ENCODE results near the gene JMJD1C.

The JMJD1C gene

DNA sequence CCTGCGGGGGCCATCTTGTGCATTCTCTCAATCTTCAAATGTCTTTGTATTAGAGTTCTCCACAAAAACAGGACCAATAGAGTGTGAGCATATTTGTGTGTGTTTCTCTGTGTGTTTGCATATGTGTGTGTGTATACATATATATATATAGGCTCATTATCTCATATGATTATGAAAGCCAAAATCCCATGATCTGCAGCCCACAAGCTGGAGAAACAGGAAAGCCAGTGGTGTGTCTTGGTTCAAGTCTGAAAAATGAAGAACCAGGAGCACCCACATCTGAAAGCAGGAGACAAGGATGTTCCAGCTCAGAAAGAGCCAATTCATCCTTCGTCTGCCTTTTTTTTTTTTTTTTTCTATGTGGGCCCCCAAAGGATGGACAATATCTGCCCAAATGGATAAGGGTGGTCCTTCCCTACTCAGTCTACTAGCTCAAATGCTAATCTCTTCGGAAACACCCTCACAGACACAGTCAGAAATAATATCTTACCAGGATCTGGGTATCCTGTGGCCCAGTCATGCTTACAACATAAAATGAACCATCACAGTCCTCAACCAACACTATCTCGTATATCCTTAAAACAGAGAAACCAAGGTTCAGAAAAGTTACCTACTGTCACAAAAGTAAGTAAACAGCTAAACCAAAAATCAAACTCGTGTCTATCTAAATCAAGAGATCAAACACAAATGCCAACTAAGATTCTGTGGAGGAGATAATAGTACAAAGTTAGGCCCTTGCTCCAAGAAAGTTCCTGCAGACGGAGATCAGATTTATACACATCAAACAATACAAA lies 141.9 kb downstream of the JMJD1C start:
- WGBS: 93% methylated on average over 6 of the region's 6 CpGs
- H3K4me2 ChIP-seq (ENCODE audit: low read length, poor library complexity, severe bottlenecking): no peak overlapping the region

GRCh38 chr10:63320683-63321082 lies 145.1 kb downstream of the JMJD1C start:
- H3K4me2 ChIP-seq (ENCODE audit: low read length, poor library complexity, severe bottlenecking): no peak overlapping the region
- H3K23ac ChIP-seq (ENCODE audit: low read length in 2 of 2): no peak overlapping the region
- H3K9me3 ChIP-seq (ENCODE audit: control insufficient read depth, low read length): no peaks in the 10 kb centered on the region
- no peak overlapping the region for H3K4me3 ChIP-seq (ENCODE audit: insufficient read depth in 1 of 2, low read depth in 1 of 2, low read length in 2 of 2)
- no peak overlapping the region for H3K27ac ChIP-seq (ENCODE audit: low read length, poor library complexity, severe bottlenecking)
- no peak overlapping the region for H3K9ac ChIP-seq (ENCODE audit: low read length)
- no peak overlapping the region for H2BK120ac ChIP-seq (ENCODE audit: low read depth, low read length)
- no peak overlapping the region for H2AFZ ChIP-seq (ENCODE audit: low read depth, low read length)
- H3K27me3 ChIP-seq (ENCODE audit: control insufficient read depth in 1 of 2, insufficient read depth in 1 of 2, low read length in 2 of 2): no peaks in the 10 kb centered on the region
- no peak overlapping the region for H2BK15ac ChIP-seq (ENCODE audit: low read depth, poor library complexity, severe bottlenecking)
- H4K8ac ChIP-seq (ENCODE audit: low read length): no peak overlapping the region
- WGBS: 83% methylated on average over 1 of the region's 1 CpG
- no peak overlapping the region for H3K14ac ChIP-seq (ENCODE audit: low read length in 2 of 2)
- no peak for DNase-seq
- H2BK5ac ChIP-seq (ENCODE audit: low read depth, low read length, poor library complexity, severe bottlenecking): no peak overlapping the region
- peaks cover 0 to 6% of the 10 kb centered on the region in 2 experiments for H3K36me3 ChIP-seq (ENCODE audit: control insufficient read depth in 1 of 2, insufficient read depth in 2 of 2, low read depth in 1 of 2, low read length in 2 of 2)
- peaks cover 27% of the 10 kb centered on the region for H3K79me1 ChIP-seq (replicated peaks; ENCODE audit: low read length, poor library complexity, severe bottlenecking)
- no peak overlapping the region for H3K4ac ChIP-seq (ENCODE audit: low read depth in 1 of 2, low read length in 2 of 2)
- no peaks in the 10 kb centered on the region for H3K4me1 ChIP-seq (ENCODE audit: control insufficient read depth, insufficient read depth, low read depth, low read length)
- no peak overlapping the region for H2AK5ac ChIP-seq (ENCODE audit: low read length, severe bottlenecking)
- H4K91ac ChIP-seq (ENCODE audit: low read length): no peak overlapping the region
- H3K18ac ChIP-seq (ENCODE audit: low read depth in 1 of 2, low read length in 2 of 2): no peak overlapping the region
- H2BK12ac ChIP-seq (ENCODE audit: low read length in 2 of 2): no peak overlapping the region

More for the DNA sequence above, 141.9 kb downstream of the JMJD1C start:
- no peaks in the 10 kb centered on the region for H3K4me1 ChIP-seq (ENCODE audit: control insufficient read depth, insufficient read depth, low read depth, low read length)
- no peak overlapping the region for H3K27ac ChIP-seq (ENCODE audit: low read length, poor library complexity, severe bottlenecking)
- H3K27me3 ChIP-seq (ENCODE audit: control insufficient read depth in 1 of 2, insufficient read depth in 1 of 2, low read length in 2 of 2): no peaks in the 10 kb centered on the region
- H3K23ac ChIP-seq (ENCODE audit: low read length in 2 of 2): no peak overlapping the region
- H2BK12ac ChIP-seq (ENCODE audit: low read length in 2 of 2): no peak overlapping the region
- H3K4me3 ChIP-seq (ENCODE audit: insufficient read depth in 1 of 2, low read depth in 1 of 2, low read length in 2 of 2): no peak overlapping the region
- no peak overlapping the region for H2BK5ac ChIP-seq (ENCODE audit: low read depth, low read length, poor library complexity, severe bottlenecking)
- H2AK5ac ChIP-seq (ENCODE audit: low read length, severe bottlenecking): no peak overlapping the region
- H3K4ac ChIP-seq (ENCODE audit: low read depth in 1 of 2, low read length in 2 of 2): no peak overlapping the region
- peaks cover 23% of the 10 kb centered on the region for H3K79me1 ChIP-seq (replicated peaks; ENCODE audit: low read length, poor library complexity, severe bottlenecking)
- H2BK120ac ChIP-seq (ENCODE audit: low read depth, low read length): no peak overlapping the region
- no peak overlapping the region for H2BK15ac ChIP-seq (ENCODE audit: low read depth, poor library complexity, severe bottlenecking)
- H3K14ac ChIP-seq (ENCODE audit: low read length in 2 of 2): no peak overlapping the region
- no peak overlapping the region for H3K9ac ChIP-seq (ENCODE audit: low read length)
- peaks cover 0 to 6% of the 10 kb centered on the region in 2 experiments for H3K36me3 ChIP-seq (ENCODE audit: control insufficient read depth in 1 of 2, insufficient read depth in 2 of 2, low read depth in 1 of 2, low read length in 2 of 2)
- no peak overlapping the region for H4K91ac ChIP-seq (ENCODE audit: low read length)
- no peak for DNase-seq
- no peak overlapping the region for H3K18ac ChIP-seq (ENCODE audit: low read depth in 1 of 2, low read length in 2 of 2)
- no peak overlapping the region for H2AFZ ChIP-seq (ENCODE audit: low read depth, low read length)
- H4K8ac ChIP-seq (ENCODE audit: low read length): no peak overlapping the region
- H3K9me3 ChIP-seq (ENCODE audit: control insufficient read depth, low read length): no peaks in the 10 kb centered on the region

DNA sequence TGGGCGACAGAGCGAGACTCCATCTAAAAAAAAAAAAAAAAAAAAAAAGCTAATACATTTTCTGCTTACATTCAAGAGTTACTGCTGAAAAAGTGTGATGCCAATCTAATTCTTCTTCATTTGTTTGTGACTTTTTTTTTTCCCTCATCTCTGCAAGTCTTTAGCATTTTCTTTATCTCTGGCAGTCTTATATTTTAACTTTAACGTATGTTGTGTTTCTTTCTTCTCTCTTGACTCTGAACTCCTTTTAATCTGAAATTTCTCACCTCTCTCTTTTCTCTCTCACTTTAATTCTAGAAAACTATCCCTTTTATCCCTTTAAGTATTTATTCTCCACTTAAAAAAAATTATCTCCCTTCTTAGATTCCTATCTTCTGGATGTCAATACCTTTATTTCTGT lies 146.5 kb downstream of the JMJD1C start:
- H4K91ac ChIP-seq (ENCODE audit: low read length): no peak overlapping the region
- no peak overlapping the region for H2AK5ac ChIP-seq (ENCODE audit: low read length, severe bottlenecking)
- H2BK5ac ChIP-seq (ENCODE audit: low read depth, low read length, poor library complexity, severe bottlenecking): no peak overlapping the region
- H3K79me1 ChIP-seq (replicated peaks; ENCODE audit: low read length, poor library complexity, severe bottlenecking): peaks cover 31% of the 10 kb centered on the region
- no peak overlapping the region for H2AFZ ChIP-seq (ENCODE audit: low read depth, low read length)
- no peak overlapping the region for H2BK15ac ChIP-seq (ENCODE audit: low read depth, poor library complexity, severe bottlenecking)
- no peak overlapping the region for H3K9ac ChIP-seq (ENCODE audit: low read length)
- no peak overlapping the region for H3K18ac ChIP-seq (ENCODE audit: low read depth in 1 of 2, low read length in 2 of 2)
- no peaks in the 10 kb centered on the region for H3K4me1 ChIP-seq (ENCODE audit: control insufficient read depth, insufficient read depth, low read depth, low read length)
- no peaks in the 10 kb centered on the region for H3K27me3 ChIP-seq (ENCODE audit: control insufficient read depth in 1 of 2, insufficient read depth in 1 of 2, low read length in 2 of 2)
- H3K4me3 ChIP-seq (ENCODE audit: insufficient read depth in 1 of 2, low read depth in 1 of 2, low read length in 2 of 2): no peak overlapping the region
- WGBS: 100% methylated on average over 1 of the region's 3 CpGs
- no peak overlapping the region for H3K23ac ChIP-seq (ENCODE audit: low read length in 2 of 2)
- no peak overlapping the region for H3K14ac ChIP-seq (ENCODE audit: low read length in 2 of 2)
- H3K36me3 ChIP-seq (ENCODE audit: control insufficient read depth in 1 of 2, insufficient read depth in 2 of 2, low read depth in 1 of 2, low read length in 2 of 2): peaks cover 0 to 6% of the 10 kb centered on the region in 2 experiments
- no peak overlapping the region for H3K27ac ChIP-seq (ENCODE audit: low read length, poor library complexity, severe bottlenecking)
- no peaks in the 10 kb centered on the region for H3K9me3 ChIP-seq (ENCODE audit: control insufficient read depth, low read length)
- H3K4me2 ChIP-seq (ENCODE audit: low read length, poor library complexity, severe bottlenecking): no peak overlapping the region
- H2BK12ac ChIP-seq (ENCODE audit: low read length in 2 of 2): no peak overlapping the region
- H4K8ac ChIP-seq (ENCODE audit: low read length): no peak overlapping the region
- H3K4ac ChIP-seq (ENCODE audit: low read depth in 1 of 2, low read length in 2 of 2): no peak overlapping the region
- H2BK120ac ChIP-seq (ENCODE audit: low read depth, low read length): no peak overlapping the region
- DNase-seq: no peak

DNA sequence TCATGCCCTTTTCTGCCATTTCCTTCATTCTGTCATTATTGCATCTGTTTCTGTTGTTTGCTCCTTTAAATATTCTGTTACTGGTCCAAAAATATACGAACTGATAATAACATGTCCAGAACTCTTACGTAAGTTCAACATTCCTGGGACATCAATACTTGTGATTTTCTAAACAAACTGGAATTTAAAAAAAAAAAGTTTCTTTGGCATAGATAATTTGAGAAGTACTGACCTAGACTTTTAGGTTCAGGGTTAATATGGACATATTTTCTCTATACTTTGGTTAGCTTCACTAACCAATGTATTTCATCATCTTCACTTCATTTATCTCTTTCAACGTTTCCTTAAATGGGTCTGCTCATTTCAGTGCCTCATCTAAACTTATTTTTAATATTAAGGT lies 147.3 kb downstream of the JMJD1C start:
- Histone ChIP-seq H2BK15ac (ENCODE audit: low read depth, poor library complexity, severe bottlenecking) (no peak overlapping the region), H4K91ac (ENCODE audit: low read length) (no peak overlapping the region), H3K4me3 (ENCODE audit: insufficient read depth in 1 of 2, low read depth in 1 of 2, low read length in 2 of 2) (no peak overlapping the region), H2BK5ac (ENCODE audit: low read depth, low read length, poor library complexity, severe bottlenecking) (no peak overlapping the region), H3K4me2 (ENCODE audit: low read length, poor library complexity, severe bottlenecking) (no peak overlapping the region), H3K4me1 (ENCODE audit: control insufficient read depth, insufficient read depth, low read depth, low read length) (no peaks in the 10 kb centered on the region), H4K8ac (ENCODE audit: low read length) (no peak overlapping the region), H2BK12ac (ENCODE audit: low read length in 2 of 2) (no peak overlapping the region), H2AFZ (ENCODE audit: low read depth, low read length) (no peak overlapping the region), H3K23ac (ENCODE audit: low read length in 2 of 2) (no peak overlapping the region), H3K9me3 (ENCODE audit: control insufficient read depth, low read length) (no peaks in the 10 kb centered on the region), H2AK5ac (ENCODE audit: low read length, severe bottlenecking) (no peak overlapping the region), H2BK120ac (ENCODE audit: low read depth, low read length) (no peak overlapping the region), H3K27me3 (ENCODE audit: control insufficient read depth in 1 of 2, insufficient read depth in 1 of 2, low read length in 2 of 2) (no peaks in the 10 kb centered on the region), H3K14ac (ENCODE audit: low read length in 2 of 2) (no peak overlapping the region), H3K79me1 (replicated peaks; ENCODE audit: low read length, poor library complexity, severe bottlenecking) (peaks cover 28% of the 10 kb centered on the region), H3K27ac (ENCODE audit: low read length, poor library complexity, severe bottlenecking) (no peak overlapping the region), H3K18ac (ENCODE audit: low read depth in 1 of 2, low read length in 2 of 2) (no peak overlapping the region), H3K9ac (ENCODE audit: low read length) (no peak overlapping the region), H3K4ac (ENCODE audit: low read depth in 1 of 2, low read length in 2 of 2) (no peak overlapping the region), H3K36me3 (ENCODE audit: control insufficient read depth in 1 of 2, insufficient read depth in 2 of 2, low read depth in 1 of 2, low read length in 2 of 2) (peaks cover 0 to 6% of the 10 kb centered on the region in 2 experiments)
- WGBS: no CpG with 5 or more reads among the region's 3 CpGs
- no peak for DNase-seq
